Amniotic epithelial cell (primary cell): ENCODE measurements around the gene ULK4.
A peak's percentile ranks its signal among the peaks of the same experiment; 100 is the strongest.
"Not testable (repeated sequence)": the region's sequence is repeated elsewhere in the genome, so short reads cannot be mapped to it uniquely, and the experiment has no call there.

Source experiments
- DNase-seq: peaks from one replicate; pipeline ENCODE4 v3.0.0-alpha.2; 2010; ENCODE audit warnings: low read depth

ULK4 gene

DNA sequence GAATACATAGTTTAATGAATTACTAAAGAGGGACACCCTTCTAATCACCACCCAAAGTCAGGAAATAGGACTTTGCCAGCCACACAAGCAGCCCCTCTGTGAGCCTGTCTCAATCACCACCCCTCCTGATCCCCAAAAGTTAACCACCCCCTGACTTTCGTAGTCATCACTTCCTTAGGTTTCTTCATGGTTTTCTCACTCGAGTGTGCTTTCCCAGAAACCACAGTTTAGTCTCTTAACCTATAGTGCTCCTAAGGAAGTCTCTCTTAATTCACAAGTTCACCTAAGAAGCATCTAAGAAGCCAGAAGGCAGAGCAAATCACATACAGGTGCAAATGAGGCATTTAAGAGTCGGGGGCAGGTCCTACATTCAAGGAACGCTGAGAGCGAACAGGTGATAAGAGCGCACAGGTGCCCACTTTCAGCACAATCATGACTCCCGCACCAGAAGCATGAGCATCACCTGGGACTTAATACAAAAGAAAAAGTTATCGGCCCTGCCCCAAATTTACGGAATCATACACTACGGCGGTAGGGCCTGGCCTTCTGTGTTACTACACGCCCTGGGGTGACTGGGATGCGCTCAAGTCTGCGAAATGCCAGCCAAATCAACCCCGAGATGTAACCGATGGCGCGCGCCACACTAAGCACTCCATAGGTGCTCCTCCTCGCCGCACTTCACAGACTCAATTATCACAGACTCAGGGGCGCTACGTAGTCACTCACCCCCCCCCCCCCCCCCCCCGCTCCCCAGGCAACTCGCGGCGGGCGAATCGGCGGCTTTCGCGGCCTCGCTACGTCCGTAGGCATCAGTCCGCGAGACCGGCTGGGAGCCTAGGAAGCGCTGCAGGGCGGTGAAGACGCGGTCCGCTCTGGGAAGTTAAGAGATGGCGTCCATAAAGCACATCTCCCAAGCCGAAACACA lies 815 bp downstream of the ULK4 start:
- DNase-seq: peak; percentile 65

DNA sequence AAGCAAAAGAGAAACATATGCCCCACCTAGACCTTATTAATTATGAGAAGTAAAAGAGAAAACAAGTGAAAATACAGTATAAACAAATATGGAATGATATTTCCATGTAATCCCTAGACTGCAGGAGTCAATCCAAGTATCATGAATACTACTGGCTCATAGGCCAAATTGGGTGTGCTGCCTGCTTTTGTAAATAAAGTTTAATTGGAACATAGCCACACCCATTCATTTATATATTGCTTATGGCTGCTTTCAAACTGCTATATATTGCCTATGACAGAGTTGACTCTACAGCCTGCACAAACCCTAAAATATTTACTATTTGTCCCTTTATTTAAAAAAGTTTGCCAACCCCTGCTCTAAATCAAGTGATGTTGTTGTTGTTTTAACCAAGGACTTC lies 5.3 kb downstream of the ULK4 start:
- DNase-seq: no peak

DNA sequence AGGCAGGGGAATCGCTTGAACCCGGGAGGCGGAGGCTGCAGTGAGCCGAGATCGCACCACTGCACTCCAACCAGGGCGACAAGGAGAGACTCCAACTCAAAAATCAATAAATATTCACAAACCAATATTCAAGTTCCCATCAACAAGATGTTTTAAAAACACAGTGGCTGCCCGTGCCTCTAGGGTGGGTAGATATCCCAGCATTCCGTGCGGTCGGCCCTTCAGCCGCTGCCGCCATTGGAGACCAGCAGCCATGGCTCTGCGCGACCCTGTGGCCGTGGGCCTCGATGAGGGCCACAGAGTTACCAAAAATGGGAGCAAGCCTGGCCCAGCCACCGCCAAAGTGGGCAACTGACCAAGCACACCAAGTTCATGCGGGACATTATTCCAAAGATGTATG lies 6.7 kb downstream of the ULK4 start:
- no peak for DNase-seq

DNA sequence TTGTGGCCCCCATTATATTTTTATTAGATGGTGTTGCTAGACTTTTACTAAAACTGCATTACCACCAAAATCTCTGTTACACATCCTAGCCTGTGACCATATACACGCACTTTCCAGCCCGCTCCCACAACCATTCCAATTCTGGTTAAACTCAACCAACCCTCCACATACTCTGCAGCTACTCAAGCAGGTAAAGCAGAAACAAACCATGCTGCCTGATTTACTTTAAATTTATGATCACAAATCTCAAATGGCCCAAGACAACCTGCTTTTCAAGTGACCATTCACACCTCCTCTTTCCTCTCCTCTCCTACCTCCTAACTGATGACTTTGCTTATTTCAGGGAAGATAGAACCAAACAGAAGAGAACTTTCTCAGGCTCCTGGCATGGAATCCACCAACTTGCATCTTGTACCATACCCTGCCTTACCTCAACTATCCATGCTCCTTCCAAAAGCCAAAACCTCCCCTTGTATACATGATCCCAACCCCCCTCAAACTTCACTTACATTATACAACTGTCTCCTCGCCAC lies 18.5 kb downstream of the ULK4 start:
- DNase-seq: no peak

DNA sequence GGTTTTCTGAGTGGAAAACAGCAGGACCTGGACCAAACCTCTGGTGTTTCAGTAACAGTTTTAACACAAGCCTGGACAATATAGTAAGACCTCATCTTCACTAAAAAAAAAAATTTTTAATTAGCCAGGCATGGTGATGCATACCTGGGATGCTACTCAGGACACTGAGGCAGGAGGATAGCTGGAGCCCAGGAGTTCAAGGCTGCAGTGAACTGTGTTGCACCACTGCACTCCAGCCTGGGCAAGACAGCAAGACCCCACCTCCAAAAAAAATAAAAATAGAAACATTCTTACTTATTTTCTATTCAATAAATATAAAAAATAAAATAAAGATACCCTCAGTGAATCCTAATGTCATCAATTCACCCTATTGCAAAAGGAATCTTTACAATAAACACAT lies 21.5 kb downstream of the ULK4 start:
- DNase-seq: no peak

DNA sequence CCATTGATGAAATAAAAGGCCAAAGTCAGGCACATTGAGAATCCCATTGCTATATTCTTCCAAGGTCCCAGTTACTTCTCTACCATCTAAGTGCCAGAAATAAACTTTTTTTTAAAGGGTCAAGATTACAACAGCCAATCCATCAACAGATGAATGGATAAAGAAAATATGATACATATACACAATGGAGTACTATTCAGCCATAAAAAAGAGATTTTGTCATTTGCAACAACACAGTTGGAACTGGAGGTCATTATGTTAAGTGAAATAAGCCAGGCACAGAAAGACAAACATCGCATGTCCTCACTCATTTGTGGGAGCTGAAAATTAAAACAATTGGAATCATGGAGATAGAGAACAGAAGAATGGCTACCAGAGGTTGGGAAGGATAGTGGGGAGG lies 25.5 kb downstream of the ULK4 start:
- DNase-seq: no peak

DNA sequence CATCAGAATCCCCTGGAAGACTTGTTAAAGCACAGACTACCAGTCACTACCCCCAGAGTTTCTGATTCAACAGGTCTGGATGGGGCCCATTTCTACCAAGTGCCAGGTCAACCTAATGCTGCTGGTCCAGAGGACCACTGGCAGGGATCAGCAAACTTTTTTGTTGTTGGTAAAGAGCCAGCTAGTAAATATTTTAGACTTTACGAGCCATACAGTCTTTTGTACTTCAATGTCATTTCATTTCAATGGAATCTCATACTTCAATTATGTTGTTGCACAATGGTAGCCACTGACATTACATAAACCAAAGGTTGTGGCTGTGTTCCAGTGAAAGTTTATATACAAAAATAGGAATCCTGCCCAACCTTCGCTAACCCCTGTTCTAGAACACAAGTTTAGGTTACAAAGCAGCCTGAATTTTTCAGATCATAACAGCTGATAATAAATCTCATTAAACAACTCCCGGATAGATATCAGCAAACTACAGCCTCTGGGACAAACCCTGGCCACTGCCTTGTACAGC lies 28.7 kb downstream of the ULK4 start:
- DNase-seq: peak; percentile 90

DNA sequence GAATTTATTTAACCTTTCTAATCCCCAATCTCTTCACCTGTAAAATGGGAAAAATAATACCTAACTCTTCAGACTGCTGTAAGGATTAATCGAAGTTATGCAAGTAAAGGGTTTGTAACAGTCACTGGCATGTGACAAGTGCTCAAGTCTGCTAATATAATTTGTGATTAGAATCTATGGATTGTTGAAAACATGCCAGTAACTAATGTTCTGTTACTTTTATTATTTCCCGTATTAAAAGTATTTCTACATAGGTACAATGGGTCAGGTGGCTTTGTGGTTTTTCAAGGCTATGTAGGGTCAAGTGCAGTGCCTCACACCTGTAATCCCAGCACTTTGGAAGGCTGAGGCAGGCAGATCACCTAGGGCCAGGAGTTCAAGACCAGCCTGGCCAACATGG lies 29.4 kb downstream of the ULK4 start:
- no peak for DNase-seq

DNA sequence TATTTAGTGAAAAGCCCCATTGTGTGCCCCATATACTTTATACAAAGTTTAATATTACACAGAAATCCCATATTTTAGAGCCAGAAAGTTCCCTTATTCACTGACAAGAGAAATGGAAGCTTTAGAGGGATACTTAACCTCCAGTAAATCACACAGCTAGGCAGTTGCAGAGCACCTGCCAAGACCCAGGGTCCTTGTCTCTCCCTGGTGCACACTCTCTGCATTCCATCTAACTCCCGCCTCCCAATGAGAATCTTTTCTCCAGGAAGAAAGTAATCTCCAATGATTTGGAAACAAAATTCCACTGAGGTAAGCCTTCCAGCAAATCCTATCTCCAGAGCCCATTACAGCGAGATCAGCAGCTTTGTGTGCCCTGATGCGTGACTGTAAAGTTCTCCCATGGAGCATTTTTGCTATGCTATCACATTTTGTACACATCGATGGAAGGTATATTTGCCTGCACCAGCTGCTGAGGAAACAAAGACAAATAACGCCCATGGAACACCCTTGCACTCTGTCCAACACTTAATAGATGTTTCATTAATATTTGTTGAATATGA lies 41.4 kb downstream of the ULK4 start:
- DNase-seq: no peak

DNA sequence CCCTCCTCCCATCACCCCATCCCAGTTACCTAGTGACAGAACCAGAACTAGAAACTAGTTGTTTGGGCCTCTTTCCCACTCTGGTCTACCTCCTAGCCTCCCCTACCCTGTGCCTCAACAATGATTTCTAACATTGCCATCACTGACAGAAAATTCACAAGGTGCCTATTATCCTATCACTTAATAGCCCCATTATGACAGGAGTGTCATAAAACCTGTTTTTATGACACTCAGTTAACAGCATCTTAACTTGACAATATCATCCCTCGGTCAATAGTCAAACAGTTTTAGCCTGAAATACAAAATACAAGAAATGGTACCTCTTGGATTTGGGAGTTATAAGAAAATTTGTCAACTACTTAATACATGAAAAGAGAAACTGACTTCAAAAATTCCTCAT lies 46.5 kb downstream of the ULK4 start:
- DNase-seq: no peak

DNA sequence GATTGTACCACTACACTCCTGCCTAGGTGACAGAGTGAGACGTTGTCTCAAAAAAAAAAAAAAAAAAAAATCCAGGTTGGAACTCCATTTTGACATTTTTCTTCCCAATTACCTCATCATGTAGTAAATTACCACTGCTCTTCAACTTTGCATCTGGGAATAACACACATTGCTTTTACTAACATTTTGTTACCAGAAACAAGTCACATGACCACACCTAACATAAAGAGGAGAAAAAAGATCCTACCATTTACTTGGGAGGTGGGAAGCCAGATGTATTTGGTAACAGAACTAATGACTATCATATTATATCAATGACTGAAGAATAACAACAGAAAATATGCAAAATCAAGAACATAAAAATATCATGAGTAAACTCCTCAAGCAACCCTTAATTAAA lies 49.6 kb downstream of the ULK4 start:
- DNase-seq: no peak

DNA sequence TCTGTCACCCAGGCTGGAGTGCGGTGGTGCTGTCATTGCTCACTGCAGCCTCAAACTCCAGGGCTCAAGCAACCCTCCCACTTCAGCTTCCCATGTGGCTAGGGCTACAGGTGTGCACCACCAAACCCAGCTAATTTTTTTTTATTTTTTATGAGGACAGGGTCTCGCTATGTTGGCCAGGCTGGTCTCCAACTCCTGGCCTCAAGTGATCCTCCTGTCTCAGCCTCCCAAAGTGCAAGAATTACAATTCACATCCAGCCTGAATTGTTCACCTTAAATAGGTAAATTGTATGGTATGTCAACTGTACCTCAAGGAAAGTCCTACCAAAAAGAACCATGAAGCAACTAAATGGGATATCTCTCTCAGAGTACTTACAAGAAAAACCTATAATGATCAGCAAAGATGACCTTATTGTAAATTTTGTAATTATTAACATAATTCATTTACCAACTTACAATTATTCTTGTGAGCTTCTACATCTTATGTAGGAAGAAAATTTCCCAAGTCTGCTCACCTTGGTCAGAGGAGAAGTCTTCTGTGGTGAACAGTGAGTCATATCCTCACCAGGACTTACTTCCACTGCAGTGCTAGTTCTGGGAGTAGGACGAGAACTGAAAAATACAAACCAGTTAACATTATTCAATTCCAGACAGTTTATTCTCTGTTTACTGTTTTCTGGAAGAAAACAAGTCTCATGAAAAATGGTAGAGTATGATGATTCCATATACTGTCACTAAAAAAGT lies 54.4 kb downstream of the ULK4 start:
- peak; percentile 45 for DNase-seq

DNA sequence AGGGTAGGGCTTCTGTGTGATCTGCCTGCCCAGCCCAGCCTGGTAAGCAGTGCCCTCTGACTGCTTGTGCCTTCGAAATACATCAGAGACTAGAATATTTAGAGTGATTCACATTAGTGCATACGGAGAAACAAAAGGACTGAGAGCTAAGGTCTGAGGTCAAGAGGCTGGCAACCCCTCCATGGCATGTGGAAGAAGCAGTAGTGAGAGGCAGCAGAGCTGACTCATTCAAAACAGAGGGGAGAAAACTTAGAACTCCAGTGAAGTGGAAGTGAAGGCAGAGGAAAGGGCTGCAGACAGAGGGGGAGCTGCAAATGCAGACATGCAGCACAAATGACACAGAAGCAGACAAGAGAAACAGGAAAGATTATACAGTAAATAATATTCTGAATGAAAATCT lies 61.6 kb downstream of the ULK4 start:
- peak; percentile 71 for DNase-seq

DNA sequence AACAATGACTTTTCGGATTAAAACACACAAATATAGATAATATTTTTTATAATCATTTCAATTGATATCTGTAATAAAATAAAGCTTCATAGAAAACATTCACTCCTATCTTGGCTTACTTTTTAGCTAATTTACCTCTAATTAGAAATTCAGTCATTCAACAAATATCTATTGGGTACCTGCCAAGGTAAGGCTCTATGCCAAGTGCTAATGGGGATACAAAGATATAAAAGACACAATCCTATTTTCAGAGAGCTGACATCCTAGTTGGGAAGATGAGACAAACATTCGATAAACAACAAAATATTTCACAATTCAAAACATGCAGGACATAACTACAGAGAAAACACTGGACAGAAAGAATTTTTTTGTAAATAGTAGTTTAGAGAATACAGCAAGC lies 63.3 kb downstream of the ULK4 start:
- no peak for DNase-seq

DNA sequence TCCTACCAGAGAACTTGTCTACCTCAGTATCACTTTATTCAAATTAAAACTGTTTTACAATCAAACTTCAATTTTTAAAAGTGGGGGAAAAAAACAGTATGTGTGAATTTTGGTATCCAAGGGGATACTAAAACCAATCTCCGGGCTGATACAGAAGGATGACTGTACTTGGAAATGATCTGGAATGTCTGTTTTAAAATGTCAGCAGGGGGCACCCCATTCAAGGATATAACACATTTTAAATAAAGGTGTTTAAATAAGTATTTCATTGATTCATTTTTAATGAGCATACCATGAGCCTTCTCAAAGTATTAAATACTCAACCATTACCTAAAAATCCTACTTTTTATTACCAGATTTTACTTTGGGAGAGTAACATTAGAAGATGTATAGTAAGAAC lies 67.9 kb downstream of the ULK4 start:
- DNase-seq: peak; percentile 55

DNA sequence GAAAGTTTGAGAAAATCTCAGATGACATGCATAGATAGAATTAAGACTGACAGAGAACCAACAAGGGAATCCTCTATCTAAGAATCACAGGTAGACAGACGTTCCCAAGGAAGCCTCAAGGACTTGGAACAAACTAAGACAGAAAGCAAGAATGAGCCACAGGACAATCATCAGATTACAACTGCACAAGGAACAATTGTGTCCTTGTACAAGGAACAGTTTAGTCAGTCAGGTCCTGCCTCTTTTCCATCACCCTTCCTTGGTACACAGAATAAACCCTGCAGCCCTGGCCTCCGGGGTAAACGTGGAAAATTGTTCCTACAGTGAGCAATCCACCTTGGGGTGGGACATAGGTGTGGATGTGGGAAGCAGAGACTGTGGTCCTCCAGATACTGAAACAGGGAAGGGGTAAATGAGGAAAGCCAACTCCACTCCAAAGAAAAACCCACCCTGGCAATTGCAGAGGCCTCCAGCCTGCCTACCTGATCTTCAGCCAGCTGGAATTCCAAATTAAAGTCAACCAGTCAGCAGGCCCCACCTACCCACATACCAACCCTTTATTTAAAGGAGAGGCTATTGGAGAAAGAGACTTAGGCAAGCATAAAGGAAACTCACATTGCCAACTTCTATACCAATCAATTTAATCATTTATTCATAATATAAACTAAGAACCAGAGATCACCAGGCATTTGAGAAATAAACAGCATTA lies 73.4 kb downstream of the ULK4 start:
- no peak for DNase-seq

DNA sequence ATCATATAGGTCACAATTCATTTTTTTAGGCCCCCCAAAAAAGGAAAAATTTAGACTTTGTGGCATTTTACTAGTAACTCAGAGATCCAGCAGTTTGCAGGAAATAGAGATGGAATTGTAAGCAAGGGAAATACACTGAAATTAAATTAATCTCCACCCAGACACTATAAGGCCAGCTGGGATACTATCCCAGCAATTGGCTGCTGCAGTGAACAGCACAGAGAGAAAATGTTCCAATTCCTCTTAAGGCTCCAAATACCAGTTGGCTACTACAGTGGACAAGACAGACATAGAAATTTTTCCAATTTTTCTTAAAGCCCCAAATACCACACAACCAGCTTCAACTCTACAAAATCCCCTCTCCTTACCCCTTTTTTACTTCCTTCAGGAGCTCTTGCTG lies 78.9 kb downstream of the ULK4 start:
- DNase-seq: no peak

DNA sequence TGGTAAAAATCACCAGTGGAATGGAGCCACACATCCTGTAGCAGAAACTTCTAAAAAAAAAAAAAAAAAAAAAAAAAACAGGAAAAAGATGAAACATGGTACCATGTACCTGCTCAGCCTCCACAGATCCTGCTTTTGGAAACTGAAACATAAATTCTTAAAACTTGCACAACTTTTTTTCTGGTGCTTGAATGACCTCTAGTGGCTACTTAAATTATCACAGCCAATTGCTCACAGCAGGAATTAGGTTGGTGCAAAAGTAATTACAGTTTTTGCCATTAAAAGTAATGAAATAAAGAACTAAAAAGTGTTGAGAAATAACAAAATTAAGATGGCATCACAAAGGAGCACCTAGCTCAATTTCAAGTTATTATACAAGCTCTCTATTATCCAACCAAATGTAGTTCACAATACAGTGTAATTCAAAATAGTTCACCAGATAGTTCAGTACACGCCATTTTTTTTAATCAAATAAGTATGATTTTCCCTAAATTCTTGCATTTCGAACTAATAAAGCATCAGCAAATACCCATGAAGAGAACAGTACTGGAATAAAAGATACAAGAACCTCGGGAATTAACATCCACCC lies 80.6 kb downstream of the ULK4 start:
- peak; percentile 48 for DNase-seq

DNA sequence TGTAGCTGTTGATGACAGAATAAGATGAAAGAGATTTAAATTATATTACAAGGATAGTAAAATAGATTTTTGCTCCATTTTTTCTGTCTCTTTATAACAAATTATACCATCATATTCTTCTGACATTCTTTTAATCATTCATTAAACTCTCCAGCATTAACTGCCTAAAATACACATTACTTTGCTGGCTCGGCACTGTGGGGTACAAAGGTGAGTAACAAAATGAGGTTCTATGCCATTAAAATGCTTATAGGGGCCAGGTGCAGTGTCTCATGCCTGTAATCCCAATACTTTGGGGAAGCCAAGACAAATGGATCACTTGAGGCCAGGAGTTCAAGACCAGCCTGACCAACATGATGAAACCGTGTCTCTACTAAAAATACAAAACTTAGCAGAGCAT lies 81.5 kb downstream of the ULK4 start:
- no peak for DNase-seq

DNA sequence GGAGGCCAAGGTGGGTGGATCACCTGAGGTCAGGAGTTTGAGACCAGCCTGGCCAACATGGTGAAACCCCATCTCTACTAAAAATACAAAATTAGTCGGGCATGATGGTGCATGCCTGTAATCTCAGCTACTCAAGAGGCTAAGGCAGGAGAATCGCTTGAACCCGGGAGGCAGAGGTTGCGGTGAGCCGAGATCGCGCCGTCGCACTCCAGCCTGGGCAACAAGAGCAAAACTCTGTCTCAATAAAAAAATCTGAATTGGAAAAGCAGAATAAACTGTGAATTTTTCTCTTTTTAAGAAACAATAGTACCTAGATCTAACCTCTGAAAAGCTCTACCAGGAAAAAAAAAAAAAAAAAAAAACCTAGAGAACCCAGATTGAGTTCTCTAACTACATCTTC lies 84.2 kb downstream of the ULK4 start:
- not testable (repeated sequence) for DNase-seq

DNA sequence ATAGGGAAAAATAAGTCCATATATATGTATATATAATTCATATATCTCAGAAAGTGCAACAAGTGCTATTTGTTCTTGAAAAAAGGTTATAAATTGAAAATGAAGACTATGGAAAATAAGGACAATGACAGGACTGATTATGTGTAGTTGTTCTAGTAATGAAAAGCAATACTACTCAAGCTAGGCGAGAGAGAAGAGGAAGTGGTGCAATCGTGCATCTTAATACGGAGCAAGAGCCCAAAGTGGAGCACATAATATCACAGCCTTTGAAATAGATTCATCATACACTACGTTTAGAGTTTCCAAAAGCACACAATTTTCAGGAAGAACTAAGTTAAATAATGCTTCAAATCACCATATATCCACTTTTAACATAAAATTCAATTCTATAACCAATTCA lies 87.9 kb downstream of the ULK4 start:
- DNase-seq: no peak

DNA sequence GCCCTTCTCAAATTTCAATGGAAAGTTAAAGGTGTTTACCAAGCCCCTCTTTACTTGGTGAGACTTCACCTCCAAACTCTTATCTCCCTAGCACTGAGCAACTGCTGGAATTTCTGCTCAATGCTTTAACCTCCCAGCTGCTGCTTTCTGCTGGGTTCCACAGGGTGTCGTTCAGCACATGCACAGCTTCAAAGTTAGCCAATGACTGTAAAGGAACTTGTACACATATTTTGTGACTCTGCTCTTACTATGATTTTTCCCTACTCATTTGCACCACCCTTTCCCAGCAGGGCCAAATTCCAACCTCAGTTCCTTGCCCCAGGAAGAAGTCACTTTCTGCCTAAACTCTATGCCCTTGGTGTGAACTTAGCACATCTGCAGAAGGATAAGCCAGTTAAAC lies 89.7 kb downstream of the ULK4 start:
- no peak for DNase-seq
